Putamen (tissue), 1 donor: ENCODE data around the gene MROH2A.

ENCODE experiments used
- DNase-seq: peaks from one replicate; pipeline ENCODE4 v3.0.0-alpha.2; 2016; ENCODE audit warnings: low spot score

MROH2A gene

DNA sequence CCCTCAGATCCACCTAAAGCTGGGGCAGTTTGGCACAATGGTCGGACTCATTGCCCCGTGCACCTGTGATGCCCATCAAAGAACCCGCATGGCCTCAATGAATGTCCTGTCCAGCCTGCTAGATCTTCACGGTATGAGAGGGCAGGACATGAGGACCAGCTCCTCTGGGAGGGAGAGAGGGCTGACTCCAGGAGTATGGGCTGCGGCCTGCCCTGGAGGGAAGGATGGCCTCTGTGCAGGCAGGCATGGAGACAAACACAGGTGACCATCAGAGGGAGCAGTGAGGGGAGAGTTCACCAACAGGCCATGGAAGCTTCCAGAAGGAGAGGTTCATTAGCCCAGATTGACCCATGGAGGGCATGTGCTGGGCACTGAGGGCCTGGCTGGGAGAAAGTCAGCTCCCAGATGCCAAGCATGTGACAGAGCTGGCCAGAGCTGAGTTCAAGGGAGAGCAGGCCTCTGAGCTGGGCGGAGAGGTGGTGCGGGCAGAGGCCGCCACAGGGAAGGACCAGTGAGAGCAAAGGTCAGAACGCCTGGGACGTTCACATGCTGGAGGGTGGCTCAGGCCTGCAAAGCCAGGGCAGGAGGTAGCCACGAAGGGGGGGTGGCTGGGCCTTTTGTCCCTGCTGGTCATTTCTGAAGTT, 40.0 kb downstream of the MROH2A start:
- no peak for DNase-seq

DNA sequence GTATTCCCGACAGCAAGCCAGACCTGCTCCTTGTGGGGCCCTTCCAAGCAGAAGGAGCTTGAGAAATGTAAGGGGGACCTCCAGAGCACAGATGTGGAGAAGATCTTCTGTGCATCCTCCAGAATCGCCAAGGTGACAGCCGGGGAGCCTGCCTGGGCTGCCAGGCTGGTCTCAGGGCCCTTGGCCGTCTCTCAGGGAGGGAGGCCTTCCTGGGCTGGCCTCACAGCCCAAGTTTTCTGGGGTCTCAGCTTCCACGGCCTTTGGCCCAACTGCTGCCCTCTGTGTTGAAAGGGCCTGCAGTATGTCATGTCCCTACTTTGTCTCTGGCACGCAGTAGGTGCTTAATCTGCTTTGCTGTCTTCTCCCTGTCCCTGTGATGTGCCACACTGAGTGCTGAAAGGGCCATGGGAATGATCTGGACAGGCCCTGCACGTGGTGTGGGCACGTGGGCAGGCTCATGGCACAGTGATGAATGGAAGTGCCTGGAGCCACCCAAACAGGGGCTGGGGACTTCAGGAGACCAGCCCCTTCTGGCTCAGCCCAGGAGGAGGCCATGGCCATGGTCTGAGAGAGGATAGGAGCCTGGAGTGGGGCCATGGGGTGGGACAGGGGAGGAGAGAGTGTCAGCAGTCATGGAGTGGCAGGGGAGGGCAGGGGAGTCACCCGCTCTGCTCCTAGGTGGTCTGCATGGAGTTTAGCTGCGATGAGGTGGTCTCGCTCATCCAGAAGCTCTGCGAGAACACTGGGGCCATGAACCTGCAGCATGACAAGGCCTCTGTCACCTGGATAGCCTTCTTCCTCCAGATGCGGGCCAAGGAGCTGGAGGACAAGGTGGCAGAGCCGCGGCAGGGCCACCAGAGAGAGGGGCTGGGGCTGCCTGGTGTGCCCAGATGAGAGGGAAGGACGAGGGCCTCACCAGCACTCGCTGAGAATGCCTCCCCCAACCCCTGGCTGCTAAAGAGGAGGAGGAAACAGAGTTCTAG, 40.8 kb downstream of the MROH2A start:
- DNase-seq = no peak

DNA sequence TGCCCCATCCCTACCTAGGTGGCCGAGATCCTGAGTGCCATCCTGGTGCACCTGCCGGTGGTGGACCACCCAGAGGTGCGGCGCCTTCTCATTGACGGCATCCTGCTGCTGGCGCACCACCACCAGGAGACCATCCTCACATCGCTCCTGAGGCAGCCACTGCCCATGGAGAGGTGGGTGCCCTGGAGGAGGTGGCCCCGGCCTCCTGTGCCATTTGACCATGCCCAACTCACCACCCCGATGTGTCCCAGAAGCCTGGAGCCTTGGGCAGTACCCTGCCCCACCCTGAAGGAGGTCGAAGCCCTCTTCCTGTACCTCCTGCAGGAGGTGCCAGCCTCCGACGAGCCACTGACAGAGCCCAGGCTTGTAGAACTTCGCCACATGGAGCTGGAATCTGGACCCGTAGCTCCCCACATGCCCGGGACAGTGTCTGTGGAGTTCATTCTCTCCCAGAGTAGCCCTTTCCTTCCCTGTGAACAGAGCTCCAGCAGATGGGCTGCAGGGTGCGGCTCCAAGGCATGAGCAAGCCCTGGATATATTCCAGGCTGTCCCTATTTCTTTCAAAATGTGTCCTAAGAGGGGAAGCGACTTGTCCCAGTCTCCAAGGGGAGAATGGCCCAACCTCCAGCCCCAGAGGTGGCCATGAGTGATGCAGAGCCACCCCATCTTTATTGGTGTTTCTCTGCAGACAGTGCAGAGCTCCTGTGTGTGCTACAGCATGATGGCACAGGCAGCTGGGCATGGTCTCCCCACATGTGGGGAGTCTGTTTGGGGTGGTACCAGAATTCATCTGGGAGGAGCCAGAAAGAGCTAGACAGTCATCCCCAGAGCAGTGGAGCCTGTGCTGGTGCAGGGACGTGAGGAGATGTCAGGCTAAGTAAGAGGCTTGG, 42.0 kb downstream of the MROH2A start:
- DNase-seq = no peak

DNA sequence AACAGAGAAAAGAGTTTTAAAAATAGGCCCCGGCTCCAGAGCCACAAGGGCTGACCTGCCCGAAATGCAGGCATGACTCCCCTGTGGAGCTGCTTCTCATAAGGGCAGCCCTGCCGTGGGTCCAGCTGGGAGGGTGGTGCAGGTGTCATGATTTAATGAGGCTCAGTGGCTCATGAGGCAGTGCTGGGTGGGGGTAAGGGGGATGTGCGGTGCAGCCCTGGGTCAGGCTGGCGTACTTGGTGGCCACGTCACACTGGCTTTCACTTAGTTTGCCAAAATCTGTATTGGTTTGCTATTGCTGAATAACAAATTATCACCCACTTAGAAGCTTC, 42.6 kb downstream of the MROH2A start:
- DNase-seq = no peak

DNA sequence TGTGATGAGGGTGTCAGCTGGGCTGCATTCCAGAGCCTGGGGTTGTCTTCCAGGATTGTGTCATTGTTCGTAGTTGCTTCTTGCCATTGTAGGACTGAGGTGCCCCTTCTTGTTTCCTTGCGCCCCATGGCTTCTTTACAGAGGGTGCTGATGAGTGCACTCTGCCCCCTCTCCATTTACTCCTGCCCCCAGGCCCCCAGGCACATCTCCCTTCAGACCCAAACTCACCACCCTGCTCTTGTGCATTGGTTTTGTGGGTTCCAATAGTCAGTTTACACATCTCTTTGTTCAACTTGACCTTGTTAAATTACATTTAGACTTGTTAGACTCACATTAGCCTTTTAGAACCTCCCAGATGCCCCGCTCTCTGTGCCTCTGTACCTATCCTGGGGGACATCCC, 43.1 kb downstream of the MROH2A start:
- no peak for DNase-seq

DNA sequence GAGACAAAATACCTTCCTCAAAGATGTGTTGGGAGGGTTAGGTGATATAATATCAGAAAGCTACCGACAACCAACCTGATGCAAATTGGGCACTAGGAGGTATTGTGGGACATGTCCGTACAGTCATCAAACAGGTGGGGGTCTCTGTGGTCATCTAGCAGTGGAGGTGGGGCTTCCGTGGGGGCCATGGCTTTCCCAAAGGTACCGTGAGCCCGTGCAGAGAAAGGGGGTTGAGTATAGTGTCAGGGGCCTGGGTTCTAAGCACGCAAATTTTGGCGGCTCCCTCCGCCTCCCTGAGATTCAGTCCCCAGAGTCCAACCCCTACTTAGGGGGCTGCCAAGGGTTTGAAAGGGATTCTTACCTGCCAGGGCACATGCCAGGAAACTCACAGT, 43.6 kb downstream of the MROH2A start:
- no peak for DNase-seq

DNA sequence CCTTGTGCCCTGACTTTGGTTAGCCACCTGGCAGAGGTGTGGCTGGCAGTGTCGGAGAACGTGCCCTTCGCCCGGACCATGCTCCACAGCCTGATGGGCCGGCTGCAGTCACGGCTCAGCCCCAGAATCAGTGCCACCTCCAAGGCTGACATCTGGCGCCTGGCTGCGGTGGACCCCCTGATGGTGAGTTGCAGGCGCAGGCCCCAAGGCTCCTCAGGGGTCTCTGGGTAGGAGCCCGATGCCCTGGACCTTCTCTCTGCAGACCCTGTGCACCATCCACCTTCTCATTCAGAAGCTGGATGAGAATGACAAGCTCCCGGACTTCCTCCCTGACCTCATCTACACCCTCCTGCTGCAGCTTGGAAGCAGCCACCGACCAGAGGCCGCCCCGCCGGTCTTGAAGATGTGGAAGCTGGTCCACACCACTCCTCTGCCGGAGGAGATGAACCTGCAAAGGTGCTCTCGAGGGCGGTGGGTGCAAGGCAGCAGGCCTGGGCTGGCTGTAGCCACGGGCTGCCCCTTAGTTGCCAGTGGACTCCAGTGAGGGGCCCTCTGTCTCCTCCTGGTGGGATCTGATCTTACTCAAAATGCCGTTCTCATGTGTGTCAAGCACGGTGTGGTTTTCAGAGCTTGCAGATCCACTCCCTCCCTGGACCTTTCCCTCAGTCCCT, 44.1 kb downstream of the MROH2A start:
- no peak for DNase-seq

DNA sequence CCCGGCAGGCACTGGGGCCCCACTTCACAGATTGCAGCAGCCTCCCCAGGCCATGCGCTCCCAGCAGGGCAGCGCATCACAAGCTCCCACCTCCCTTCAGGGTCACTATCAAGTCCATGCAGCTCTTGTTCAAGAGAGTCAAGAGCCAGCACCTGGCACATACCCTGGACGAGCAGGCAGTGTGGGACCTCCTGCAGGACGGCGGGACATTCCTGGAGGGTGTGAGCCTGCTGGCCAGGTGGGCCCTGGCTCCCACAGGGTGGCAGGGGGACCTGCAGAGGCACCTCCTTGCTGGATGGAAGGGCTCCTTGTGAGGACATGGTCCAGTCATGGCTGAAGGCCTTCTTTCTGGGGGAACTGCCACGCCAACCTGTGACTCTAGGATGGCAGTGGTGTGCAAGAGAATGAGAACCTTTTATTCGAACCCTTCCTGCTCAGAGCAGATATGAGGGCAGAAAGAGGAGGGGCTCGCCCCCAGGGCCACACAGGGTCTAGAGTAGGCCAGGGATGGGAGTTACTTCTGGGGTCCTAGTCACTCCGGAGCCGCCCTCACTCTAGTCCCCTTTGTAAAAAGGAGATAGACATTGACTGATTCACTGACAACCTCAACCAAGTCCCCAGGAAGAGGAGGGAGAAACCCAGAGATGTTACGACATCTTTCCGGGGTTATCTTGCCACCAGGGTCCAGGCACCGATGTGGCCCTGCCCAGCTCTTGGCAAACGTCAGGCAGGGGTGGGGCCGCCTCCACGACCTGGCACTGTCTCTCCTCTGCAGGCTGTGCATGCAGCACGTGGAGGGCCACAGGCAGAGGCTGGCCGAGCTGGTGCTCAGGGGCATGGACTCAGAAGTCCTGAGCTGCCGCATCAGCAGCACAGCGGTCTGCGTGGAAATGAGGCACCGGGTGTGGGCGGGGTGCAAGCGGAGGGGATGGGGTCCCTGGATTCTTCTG, 44.9 kb downstream of the MROH2A start:
- DNase-seq = no peak

DNA sequence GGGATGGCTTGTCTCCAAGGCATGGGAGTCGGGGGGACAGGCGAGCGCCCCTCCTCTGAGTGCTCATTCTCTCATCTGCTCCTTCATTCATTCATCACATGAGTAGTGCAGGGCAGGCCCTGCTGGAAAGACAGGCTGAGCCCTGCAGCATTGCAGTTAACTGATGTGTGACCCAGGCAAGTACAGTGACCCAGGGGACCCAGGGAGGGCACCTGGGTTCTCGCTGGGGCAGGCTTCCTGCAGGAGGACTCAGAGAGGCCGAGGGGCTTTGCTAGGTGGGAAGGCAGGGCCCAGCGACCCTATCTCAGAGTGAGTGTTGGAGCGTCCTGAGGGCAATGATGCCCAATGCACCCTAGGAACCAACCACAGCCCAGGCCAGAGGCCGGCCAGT, 45.6 kb downstream of the MROH2A start:
- DNase-seq = no peak

DNA sequence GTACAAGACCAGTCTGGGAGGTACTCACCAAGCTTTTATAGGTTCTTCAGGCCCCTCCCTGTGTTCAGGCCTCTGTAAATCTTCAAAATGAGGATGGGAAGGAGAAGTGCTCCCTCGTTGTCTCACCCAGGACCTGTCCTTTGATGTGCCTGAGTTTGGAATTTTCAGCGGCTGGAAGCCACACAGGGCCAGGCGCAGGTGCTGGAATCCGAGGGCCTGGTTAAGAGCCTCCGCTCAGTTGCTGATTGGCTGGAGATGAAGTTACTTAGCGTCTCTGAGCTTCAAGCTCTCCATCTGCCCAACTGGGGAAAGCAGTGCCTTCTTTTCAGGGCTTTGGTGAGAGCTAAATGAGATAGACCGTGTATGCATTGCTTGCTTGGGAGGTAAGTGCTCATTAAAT, 46.2 kb downstream of the MROH2A start:
- no peak for DNase-seq

DNA sequence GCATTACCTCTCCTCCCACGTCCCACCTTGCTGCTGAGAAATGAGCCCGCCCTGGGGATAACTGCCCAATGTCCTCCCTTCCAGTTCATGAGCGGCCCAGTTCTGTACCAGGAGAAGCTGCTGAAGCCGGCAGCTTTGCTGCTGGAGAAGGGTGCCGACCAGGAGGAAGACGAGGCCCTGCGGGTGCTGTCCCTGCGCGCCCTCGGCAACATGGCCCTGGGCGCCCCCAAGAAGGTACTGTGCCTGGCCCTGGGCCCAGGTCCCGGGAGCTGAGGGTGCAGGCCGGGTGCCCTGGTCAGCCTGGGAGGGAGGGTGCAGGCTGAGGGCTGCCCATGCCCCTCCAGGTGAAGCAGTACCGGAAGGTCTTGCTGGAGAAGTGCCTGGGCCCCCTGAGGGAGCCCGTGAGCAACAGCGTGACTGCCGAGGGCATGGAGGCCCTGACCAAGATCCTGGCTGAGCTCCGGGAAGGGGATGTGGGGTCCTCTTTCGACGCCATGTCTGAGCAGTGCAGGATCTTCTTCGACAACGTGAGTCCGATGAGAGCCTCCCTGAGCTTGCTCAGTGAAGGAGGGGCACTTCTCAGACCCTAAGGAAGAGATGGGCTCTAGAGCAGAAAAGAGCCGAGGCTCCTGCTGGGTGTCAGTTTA, 50.5 kb downstream of the MROH2A start:
- DNase-seq = no peak

DNA sequence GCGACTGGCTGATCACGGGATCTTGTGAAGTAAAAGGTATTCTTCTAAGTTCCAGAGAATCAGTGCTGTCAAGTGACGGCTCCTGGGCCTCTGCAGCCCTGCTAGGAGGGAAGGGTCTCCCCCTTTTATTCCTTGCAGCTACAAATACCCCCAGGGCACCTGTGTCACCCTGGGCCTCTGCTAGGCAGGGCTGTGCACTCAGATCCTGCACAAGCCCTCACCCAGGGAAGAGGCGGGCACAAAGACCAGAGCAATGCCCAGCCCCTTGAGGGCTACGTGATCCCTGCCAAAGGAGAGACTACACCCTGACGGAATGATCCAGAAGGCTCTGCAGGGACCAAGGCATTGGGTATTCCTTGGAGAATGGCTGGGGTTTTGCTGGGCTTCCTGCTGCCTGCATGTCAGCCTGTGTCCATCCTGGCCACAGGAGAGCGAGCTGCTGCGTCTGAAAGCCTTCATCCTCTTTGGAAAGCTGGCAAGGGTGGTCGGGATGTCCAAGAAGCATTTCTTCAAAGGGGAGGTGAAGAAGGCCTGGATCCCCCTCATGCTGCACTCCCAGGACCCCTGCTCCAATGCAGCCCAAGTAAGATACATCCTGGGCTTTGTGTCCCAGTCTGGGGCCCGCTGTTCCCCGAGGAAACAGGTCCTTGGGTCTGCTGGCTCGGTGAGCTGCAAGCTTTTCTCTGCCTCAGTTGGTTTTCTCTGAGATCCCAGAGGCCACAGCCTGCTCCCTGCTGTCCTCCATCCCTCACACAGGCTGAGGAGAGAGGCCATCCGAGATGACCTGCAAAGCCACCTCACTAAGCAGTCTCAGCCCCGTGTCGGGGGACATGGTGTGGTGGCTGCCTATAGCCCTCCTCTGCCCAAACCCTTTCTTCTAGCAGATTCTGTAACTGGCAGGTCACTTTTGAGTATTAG, 51.3 kb downstream of the MROH2A start:
- no peak for DNase-seq

DNA sequence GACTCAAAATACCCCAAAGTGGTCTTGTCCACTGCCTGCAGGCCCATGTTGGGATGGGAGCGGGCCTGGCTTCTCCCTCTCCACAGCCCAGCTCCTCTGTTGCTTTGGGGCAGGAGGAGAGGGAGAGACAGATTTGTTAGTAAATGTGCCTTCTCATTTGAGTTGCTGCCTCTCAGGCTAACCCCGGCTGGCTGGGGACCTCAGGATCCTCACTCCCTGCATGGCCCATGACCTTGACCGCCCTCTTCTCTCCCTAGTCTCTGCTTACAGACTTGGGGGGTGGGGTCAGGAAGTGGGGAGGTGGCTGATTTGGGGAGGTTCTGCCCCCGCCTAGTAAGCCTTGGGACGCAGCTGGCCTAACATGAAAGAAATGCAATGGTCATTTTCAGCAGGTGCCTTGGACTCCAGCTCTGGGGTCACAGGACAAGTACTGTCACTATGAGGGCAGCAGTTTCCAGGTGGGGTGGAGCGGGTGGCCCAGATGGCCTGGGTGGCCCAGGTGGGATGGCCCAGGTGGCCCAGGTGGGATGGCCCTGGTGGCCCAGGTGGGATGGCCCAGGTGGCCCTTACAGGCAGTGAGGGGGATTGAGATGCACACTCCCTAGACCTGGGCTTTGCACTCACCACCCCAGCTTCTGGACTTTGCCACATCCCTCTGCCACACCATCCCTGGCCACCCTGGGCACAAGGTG, 52.1 kb downstream of the MROH2A start:
- no peak for DNase-seq

DNA sequence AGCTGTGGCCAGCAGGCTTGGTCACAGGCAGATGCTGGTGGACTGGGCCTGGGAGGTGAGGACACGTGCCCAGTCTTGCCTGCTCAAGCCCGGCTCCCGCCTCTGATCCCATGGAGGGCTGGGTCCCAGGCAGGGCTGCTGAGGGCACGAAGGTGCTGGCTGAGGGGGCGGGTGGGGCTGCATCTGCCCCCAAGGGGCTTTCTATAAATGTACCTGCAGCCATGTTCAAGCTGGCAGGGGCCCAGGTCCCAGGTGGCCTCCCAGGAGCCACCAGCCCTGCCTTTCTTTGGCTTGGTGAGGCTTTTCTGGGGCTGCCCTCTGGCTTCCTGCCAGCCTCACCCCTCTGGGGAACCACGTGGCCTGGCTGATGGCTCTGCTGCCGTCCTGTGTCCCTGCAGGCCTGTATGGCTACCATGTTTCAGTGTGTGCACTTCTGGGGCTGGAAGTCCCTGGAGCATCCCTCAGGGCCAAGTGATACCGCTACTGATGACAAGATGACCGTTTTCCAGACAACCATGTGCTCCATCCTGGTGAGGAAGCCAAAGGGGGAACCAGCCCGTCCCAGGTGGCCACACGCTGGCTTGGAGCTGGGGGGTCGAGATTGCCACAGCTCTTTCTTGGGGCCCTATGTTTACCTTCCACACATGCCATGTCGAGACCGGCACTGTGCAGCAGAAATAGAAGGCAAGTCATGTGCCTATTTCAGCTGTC, 53.0 kb downstream of the MROH2A start:
- no peak for DNase-seq

DNA sequence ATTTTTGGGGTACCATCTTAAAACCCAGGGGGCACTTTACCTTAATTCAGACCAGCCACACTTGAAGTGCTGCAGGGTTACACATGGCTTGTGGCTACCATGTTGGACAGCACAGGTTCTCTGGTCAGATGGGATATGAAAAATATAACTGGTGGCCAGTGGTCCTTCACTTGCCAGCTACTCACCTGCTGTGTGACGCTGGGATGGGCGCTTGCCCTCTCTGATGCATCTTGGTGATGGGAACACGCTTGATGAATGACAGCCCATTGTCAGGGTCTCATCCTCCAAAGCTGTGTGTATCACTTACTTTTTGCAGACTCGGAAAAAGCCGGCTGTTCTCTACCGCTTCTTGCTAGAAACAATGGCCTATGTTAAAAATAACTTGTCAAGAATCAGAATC, 53.7 kb downstream of the MROH2A start:
- DNase-seq = no peak

DNA sequence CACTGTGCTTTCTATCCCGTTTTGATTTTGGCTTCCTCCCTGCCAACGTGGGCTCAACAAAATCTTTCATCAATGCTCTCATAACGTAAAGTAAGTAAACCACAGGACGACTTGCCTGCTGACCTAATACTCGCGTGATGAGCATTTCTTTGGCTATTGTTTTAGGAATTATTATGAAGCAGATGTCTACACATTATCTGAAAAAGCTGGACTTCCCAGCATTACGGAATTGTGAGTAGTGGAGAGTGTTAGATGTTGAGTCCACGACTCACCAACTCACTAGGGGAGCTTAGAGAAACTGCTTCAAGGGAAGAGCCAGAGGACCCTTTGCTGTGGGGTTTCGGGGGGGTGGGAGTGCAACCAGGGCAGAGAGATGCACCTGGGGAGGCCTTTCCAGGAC, 54.3 kb downstream of the MROH2A start:
- no peak for DNase-seq

DNA sequence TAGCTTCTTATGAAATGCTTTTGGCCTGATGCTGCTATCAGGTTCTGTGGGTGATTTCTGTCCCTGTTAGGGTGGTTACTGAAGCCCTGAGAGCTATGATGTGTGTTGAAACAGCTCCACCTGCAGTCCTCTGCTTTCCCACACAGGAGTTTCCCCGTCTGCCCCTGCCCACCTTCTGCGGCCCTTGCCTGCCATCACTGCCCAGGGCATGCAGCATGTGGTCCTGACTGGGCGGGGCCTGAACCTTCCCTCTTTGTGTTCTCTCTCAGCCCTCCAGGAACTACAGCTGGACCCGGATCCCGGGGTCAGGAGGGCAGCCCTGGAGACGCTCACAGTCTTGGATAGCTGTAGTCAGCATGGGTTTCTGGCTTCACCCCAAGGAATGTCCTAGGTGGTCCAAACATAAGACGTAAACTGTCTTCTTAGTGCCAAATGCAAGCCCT, 54.8 kb downstream of the MROH2A start:
- no peak for DNase-seq

DNA sequence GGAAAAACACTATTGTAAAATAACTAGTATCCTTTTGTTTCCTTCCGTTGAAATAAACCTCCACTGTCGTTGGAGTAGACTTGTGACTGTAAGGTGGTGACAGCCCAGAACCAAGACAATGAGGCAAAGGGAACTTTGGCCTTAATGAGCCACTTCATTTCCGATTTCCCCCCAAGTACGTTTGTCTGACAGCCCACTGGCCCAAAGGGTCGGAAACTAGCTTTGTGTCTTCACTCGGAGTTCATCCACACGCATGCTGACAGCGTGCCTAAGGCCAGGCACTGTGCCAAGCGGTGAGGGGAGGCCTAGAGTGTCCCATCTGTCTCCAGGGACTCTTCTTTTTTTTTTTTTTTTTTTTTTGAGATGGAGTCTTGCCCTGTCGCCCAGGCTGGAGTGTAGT, 55.2 kb downstream of the MROH2A start:
- no peak for DNase-seq
